ENCODE results near the gene S100Z. TPM values are rescaled to one million over a fixed set of nuclear protein-coding genes. Genes with fewer than 3 reads are reported as not detected.

The S100Z gene
- total and polyA plus RNA-seq, 2 of the 8 experiments (the other 6 are each of a cell fraction or from before 2014, with no cell fraction given), result 0.30 TPM; not detected in 1

DNA sequence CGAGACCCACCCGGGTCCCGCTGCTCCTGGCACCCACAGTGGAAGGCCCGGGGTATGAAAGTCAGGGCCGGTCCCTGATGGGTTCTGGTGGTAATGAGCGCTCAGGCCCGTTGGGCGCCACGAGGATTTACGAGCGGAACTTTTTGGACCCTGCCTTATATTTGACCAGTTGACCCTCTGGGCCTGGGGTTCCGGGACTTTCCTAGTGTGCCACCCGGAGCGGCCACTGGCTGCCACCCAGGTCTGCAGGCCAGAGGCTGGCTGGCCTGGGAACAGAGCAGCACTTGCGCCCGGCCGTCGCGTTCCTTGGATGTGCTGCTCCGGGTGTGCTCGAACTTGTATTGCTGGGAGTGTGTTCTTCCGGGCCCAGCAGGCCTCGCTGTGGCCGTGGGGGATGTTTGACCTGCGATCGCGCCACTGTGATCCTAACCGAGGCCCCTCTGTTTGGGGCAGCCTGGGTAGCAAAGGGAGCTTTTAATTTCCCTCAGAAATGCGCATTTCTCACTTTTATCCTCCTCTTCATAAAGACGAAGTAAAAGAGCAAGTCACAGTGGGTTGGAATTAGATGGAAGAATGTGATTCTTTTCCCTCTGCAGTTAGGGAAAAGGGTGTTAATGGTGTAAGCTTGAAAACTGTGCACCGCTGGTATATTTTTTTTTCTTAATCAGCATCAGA lies 29.8 kb upstream of the S100Z start:
- Histone ChIP-seq H3K9me3 (ENCODE audit: insufficient read depth in 2 of 2, low read depth in 1 of 2, low read length in 1 of 2) (no peaks in the 10 kb centered on the region), H2BK15ac (ENCODE audit: low read length) (no peak overlapping the region), H3K14ac (ENCODE audit: insufficient read length) (no peak overlapping the region), H2AFZ (ENCODE audit: low read length) (no peak overlapping the region), H4K8ac (ENCODE audit: extremely low read depth, insufficient read depth, low read length) (peak overlapping the region; percentile 88; the same call in 1 of the 2 replicates), H3K27me3 (replicated peaks in 1 of 4; ENCODE audit: control insufficient read depth in 3 of 4, extremely low read depth in 1 of 4, insufficient read depth in 3 of 4, low read length in 3 of 4) (peaks cover 0 to 5% (median 4%) of the 10 kb centered on the region in 4 experiments; a peak in 2 of 7 replicates), H2BK12ac (ENCODE audit: low read depth, low read length) (no peak overlapping the region), H3K18ac (ENCODE audit: extremely low read depth, low read length) (peak overlapping the region; percentile 15; the same call in 1 of the 2 replicates), H3K23me2 (ENCODE audit: low read depth, low read length) (peaks cover 14% of the 10 kb centered on the region), H3K36me3 (ENCODE audit: control insufficient read depth in 2 of 4, insufficient read depth in 4 of 4, low read length in 3 of 4) (no peaks in the 10 kb centered on the region), H3K4me1 (replicated peaks in 1 of 4; ENCODE audit: control insufficient read depth in 3 of 4, insufficient read depth in 4 of 4, low read length in 3 of 4) (peaks cover 0 to 16% (median 8%) of the 10 kb centered on the region in 4 experiments; a peak in 5 of 7 replicates), H3K79me2 (ENCODE audit: control insufficient read depth in 1 of 2, insufficient read depth in 2 of 2, low read length in 2 of 2) (peaks cover 0 to 45% of the 10 kb centered on the region in 2 experiments; a peak in 3 of 4 replicates), H2AK5ac (ENCODE audit: low read depth, low read length) (no peak overlapping the region), H3K79me1 (ENCODE audit: low read depth, low read length) (no peaks in the 10 kb centered on the region), H4K91ac (replicated peaks; ENCODE audit: insufficient read length, low read length) (no peak overlapping the region), H3K27ac (ENCODE audit: low read depth, low read length) (no peak overlapping the region), H3K9ac (replicated peaks in 1 of 4; ENCODE audit: extremely low read depth in 1 of 4, low read depth in 3 of 4, low read length in 3 of 4) (peak overlapping the region in 3 of 4 experiments; percentile 58 to 74 (median 69); a peak in 5 of 7 replicates), H2BK120ac (replicated peaks; ENCODE audit: low read depth, low read length) (no peak overlapping the region), H3K56ac (replicated peaks; ENCODE audit: insufficient read length, low read depth, low read length) (peak overlapping the region; percentile 47), H3K4ac (replicated peaks; ENCODE audit: insufficient read length, low read depth, low read length) (no peak overlapping the region), H2BK5ac (ENCODE audit: low read depth, low read length) (no peak overlapping the region), H2BK20ac (ENCODE audit: low read length) (no peak overlapping the region), H4K5ac (ENCODE audit: insufficient read length, low read depth, low read length) (no peak overlapping the region), H3K23ac (ENCODE audit: insufficient read length) (no peak overlapping the region), H4K20me1 (replicated peaks in 1 of 2; ENCODE audit: control insufficient read depth in 1 of 2, insufficient read depth in 2 of 2, low read length in 2 of 2) (peaks cover 0 to 1% of the 10 kb centered on the region in 2 experiments), H3K4me2 (ENCODE audit: insufficient read depth in 1 of 2, low read depth in 2 of 2, low read length in 2 of 2) (peak overlapping the region; percentile 83 to 87), H3K4me3 (ENCODE audit: extremely low read depth in 1 of 4, insufficient read depth in 2 of 4, low read depth in 3 of 4, low read length in 4 of 4) (peak overlapping the region; percentile 73 to 99 (median 86))
- no peak for DNase-seq (ENCODE audit: low read depth in 1 of 2, low spot score in 2 of 2)
- POLR2A ChIA-PET (ENCODE audit: partially characterized antibody), result interaction anchor here (0.6 to 6.9 kb wide), 8 partner anchors 8 to 267 kb away, joined by 3 to 131 read pairs (median 5); partner anchors contain the start of gene ZBED3
- CTCF ChIA-PET (ENCODE audit: partially characterized antibody), result interaction anchor here (0.6 to 4.6 kb wide), 11 partner anchors 9 to 131 kb away, joined by 3 to 28 read pairs (median 3); no protein-coding TSS in a partner anchor
- no peak for TF ChIP-seq TBP (IDR thresholded peaks at IDR 0.05; ENCODE audit: low read depth, low read length)
- TF ChIP-seq TAF1 (IDR thresholded peaks at IDR 0.05; ENCODE audit: low read depth, low read length), result 0 out of 2 replicates have a peak, but pooled peaks have one; percentile 30
- WGBS, 2 experiments (ENCODE audit: extremely low coverage in 1 of 2, insufficient coverage in 1 of 2, insufficient read length in 1 of 2, insufficient replicate concordance in 2 of 2, low coverage in 1 of 2, low lambda C conversion rate in 2 of 2, missing lambda C conversion rate in 1 of 2), result 8% methylated on average over 28 of the region's 31 CpGs; no CpG with 5 or more reads in 1 of the 2 experiments
- no peak for FAIRE-seq
